Measurements from ENCODE around the gene RIMKLB. TPM values are rescaled to one million over a fixed set of nuclear protein-coding genes. Genes with fewer than 3 reads are reported as not detected.

Gene RIMKLB
- total RNA-seq, 1 experiment from 2014 or later = 0.39 TPM

DNA sequence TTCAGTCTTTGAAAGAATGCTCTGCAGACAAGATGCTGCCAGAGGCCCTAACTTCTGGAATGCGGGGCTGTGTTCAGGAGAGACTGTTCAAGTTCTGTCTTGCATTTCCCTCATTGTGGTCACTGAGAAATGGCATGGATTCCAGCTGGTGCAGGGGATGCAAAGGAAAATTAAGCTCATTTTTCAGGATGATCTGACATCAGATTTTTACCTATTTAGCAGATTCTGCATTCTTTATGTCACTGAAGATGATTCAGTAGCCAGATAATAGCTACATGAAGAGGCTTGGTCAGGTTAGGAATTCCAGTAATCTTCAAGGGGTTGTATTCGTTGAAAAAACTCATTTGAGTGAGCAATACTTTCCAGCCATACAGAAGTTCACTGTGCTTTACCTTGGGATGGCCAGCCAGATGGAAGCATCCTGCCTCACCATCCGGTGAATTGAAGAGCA, 19.1 kb upstream of the RIMKLB start:
- no peaks in the 10 kb centered on the region for H3K9me2 ChIP-seq (ENCODE audit: insufficient read depth)
- intact Hi-C loops (cut with micrococcal nuclease) = no loop called here
- no TSS peak for BruUV-seq (replicated peaks)
- no peak overlapping the region for H3K4me3 ChIP-seq (replicated peaks in 1 of 2; ENCODE audit: low read depth in 1 of 2, low read length in 2 of 2)
- DNase-seq (ENCODE audit: low read depth, low spot score) = no peak
- ATAC-seq = no peak
- no peaks in the 10 kb centered on the region for H3K27me3 ChIP-seq (ENCODE audit: insufficient read depth, low read length)
- H3K9ac ChIP-seq (ENCODE audit: low read length) = no peak overlapping the region
- peaks cover 2% of the 10 kb centered on the region in 2 experiments; a peak in 1 of 4 replicates for H3K4me1 ChIP-seq (ENCODE audit: control insufficient read depth in 1 of 2, insufficient read depth in 2 of 2, low read length in 2 of 2)
- H3K36me3 ChIP-seq (ENCODE audit: control insufficient read depth in 1 of 2, insufficient read depth in 2 of 2, low read length in 2 of 2) = no peaks in the 10 kb centered on the region
- H3K4me2 ChIP-seq (ENCODE audit: low read length) = no peak overlapping the region
- H2AFZ ChIP-seq (ENCODE audit: low read depth, low read length, poor library complexity, severe bottlenecking) = no peak overlapping the region
- RAD21 ChIA-PET (ENCODE audit: low non-redundant PET in 1 of 2, low total read pairs in 2 of 2, uncharacterized antibody in 2 of 2, unreplicated experiment in 2 of 2) = no interaction called here
- no peak for TF ChIP-seq ZNF274 (IDR thresholded peaks at IDR 0.05; ENCODE audit: low read depth, low read length)
- no peak for TF ChIP-seq CEBPB (IDR thresholded peaks at IDR 0.05; ENCODE audit: low read depth)
- TF ChIP-seq FOSL1 (IDR thresholded peaks at IDR 0.05; ENCODE audit: low read depth) = no peak
- TF ChIP-seq TCF7L2 (IDR thresholded peaks at IDR 0.05; ENCODE audit: borderline replicate concordance, extremely low read depth, insufficient read depth, insufficient read length) = no peak
- TF ChIP-seq JUND (IDR thresholded peaks at IDR 0.05) = no peak
- no peak for TF ChIP-seq EZH2 (IDR thresholded peaks at IDR 0.05)
- TF ChIP-seq ELF1 (IDR thresholded peaks at IDR 0.05; ENCODE audit: borderline replicate concordance, low read depth) = no peak
- no peak for TF ChIP-seq SRF (IDR thresholded peaks at IDR 0.05; ENCODE audit: low read depth)
- TF ChIP-seq REST (IDR thresholded peaks at IDR 0.05; ENCODE audit: low read depth) = no peak
- TF ChIP-seq YY1 (IDR thresholded peaks at IDR 0.05; ENCODE audit: extremely low read depth, insufficient replicate concordance, low read depth, low read length) = no peak
- no peak for TF ChIP-seq EZH2phosphoT487 (IDR thresholded peaks at IDR 0.05; ENCODE audit: borderline replicate concordance)
- no peak for TF ChIP-seq SIN3A (IDR thresholded peaks at IDR 0.05; ENCODE audit: low read depth)
- TF ChIP-seq RAD21 (IDR thresholded peaks at IDR 0.05; ENCODE audit: low read depth) = no peak
- TF ChIP-seq CBX3 (IDR thresholded peaks at IDR 0.05; ENCODE audit: low read depth) = no peak
- TF ChIP-seq EGR1 (IDR thresholded peaks at IDR 0.05; ENCODE audit: low read depth) = no peak
- TF ChIP-seq, protein P1, sequence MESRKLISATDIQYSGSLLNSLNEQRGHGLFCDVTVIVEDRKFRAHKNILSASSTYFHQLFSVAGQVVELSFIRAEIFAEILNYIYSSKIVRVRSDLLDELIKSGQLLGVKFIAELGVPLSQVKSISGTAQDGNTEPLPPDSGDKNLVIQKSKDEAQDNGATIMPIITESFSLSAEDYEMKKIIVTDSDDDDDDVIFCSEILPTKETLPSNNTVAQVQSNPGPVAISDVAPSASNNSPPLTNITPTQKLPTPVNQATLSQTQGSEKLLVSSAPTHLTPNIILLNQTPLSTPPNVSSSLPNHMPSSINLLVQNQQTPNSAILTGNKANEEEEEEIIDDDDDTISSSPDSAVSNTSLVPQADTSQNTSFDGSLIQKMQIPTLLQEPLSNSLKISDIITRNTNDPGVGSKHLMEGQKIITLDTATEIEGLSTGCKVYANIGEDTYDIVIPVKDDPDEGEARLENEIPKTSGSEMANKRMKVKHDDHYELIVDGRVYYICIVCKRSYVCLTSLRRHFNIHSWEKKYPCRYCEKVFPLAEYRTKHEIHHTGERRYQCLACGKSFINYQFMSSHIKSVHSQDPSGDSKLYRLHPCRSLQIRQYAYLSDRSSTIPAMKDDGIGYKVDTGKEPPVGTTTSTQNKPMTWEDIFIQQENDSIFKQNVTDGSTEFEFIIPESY (IDR thresholded peaks at IDR 0.05; ENCODE audit: extremely low read depth, insufficient replicate concordance, low read length) = no peak
- TF ChIP-seq SP1 (IDR thresholded peaks at IDR 0.05; ENCODE audit: low read depth) = no peak
- TF ChIP-seq ATF3 (IDR thresholded peaks at IDR 0.05) = no peak
- TF ChIP-seq, protein P2, sequence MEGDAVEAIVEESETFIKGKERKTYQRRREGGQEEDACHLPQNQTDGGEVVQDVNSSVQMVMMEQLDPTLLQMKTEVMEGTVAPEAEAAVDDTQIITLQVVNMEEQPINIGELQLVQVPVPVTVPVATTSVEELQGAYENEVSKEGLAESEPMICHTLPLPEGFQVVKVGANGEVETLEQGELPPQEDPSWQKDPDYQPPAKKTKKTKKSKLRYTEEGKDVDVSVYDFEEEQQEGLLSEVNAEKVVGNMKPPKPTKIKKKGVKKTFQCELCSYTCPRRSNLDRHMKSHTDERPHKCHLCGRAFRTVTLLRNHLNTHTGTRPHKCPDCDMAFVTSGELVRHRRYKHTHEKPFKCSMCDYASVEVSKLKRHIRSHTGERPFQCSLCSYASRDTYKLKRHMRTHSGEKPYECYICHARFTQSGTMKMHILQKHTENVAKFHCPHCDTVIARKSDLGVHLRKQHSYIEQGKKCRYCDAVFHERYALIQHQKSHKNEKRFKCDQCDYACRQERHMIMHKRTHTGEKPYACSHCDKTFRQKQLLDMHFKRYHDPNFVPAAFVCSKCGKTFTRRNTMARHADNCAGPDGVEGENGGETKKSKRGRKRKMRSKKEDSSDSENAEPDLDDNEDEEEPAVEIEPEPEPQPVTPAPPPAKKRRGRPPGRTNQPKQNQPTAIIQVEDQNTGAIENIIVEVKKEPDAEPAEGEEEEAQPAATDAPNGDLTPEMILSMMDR (IDR thresholded peaks at IDR 0.05 in 2 of 3, conservative IDR thresholded peaks at IDR 0.05 in 1 of 3; ENCODE audit: borderline replicate concordance in 1 of 3, insufficient read depth in 1 of 3, low read depth in 2 of 3, low read length in 2 of 3) = no peak
- no peak for TF ChIP-seq POLR2AphosphoS5 (IDR thresholded peaks at IDR 0.05; ENCODE audit: low read depth, low read length)
- H3K79me2 ChIP-seq (ENCODE audit: insufficient read depth, low read length) = no peaks in the 10 kb centered on the region
- POLR2A ChIA-PET = no interaction called here
- H3K27ac ChIP-seq (ENCODE audit: low read depth, low read length) = no peak overlapping the region
- H3K9me3 ChIP-seq (ENCODE audit: control insufficient read depth in 1 of 2, insufficient read depth in 1 of 2, low read depth in 1 of 2, low read length in 2 of 2) = no peaks in the 10 kb centered on the region
- CTCF ChIA-PET = interaction anchor here (1.1 to 1.5 kb wide), 4 partner anchors 21 to 371 kb away, joined by 3 to 5 read pairs (median 3); no protein-coding TSS in a partner anchor
- H4K20me1 ChIP-seq (ENCODE audit: insufficient read depth) = no peaks in the 10 kb centered on the region

All from HCT116 (cell line).